HG03108 (cell line): ENCODE data around the gene SNRNP200.

Source experiments
- ATAC-seq: cut with Tn5 transposase; IDR thresholded peaks from one replicate; pipeline ENCODE4 v1.9.1; 2021; ENCODE audit warnings: moderate library complexity; ENCODE audit not compliant: unreplicated experiment

SNRNP200 gene

GRCh38 chr2:96305091-96305978 lies at the start of gene SNRNP200:
Gene SNRNP200, minus strand, starts transcription at chr2:96305546. Its CDS starts 109 bp downstream, at chr2:96305437.
- ATAC-seq, result peak; percentile 89

GRCh38 chr2:96354492-96354891 lies 49.1 kb upstream of the SNRNP200 start:
- ATAC-seq, result no peak

- no peak for ATAC-seq
Observed at GRCh38 chr2:96353606-96354101, 48.3 kb upstream of the SNRNP200 start.

DNA sequence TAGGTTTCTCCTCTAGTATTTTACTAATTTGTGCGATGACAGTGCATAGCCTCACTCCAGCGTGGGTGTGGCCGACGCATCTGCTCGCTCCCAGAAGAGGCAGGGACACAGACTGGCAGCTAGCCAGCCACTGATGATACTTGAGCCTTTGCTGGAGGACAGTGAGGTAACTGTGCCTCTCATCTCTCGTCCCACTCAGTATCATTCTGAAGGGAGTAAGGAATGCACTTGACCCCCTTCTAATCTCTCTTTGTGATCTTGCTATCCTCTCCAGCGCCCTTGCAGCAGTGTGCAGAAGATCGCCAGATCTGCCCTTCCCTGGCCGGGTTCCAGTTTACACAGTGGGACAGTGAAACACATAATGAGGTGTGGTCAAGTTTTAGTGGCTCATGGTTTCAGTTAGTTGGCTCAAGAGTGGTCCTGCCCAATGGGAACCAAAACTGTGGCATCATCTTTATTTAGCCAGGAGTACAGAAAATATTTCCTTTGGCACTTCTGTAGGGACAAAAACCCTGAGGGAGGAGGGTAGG lies 47.8 kb upstream of the SNRNP200 start:
- no peak for ATAC-seq

- no peak for ATAC-seq
Observed at GRCh38 chr2:96347395-96347794, 42.0 kb upstream of the SNRNP200 start.

- ATAC-seq, result no peak
Observed at GRCh38 chr2:96345868-96346462, 40.6 kb upstream of the SNRNP200 start.

DNA sequence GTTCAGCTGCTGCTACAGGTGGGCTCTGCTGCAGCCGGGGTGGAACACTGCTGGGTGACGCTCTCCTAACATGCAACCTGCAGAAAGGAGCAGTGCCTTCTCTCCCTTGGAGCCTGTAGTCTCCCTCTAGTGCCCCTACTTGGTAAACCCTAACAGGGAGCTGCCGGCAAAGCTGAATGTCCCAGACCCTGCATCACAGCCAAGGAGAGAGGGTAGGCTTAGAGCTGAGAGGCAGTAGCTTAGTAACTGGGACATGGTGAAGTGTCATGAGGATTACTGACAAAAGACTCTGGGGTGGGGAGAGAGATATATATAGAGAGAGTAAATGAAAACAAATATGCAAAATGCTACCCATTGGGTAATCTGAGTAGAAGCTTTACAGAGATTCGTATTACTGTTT lies 40.1 kb upstream of the SNRNP200 start:
- ATAC-seq, result no peak

- ATAC-seq, result peak; percentile 82
Observed at GRCh38 chr2:96344011-96344410, 38.7 kb upstream of the SNRNP200 start.

- ATAC-seq, result peak; percentile 32
Observed at GRCh38 chr2:96342085-96342484, 36.7 kb upstream of the SNRNP200 start.

- no peak for ATAC-seq
Observed at GRCh38 chr2:96341641-96342040, 36.3 kb upstream of the SNRNP200 start.

DNA sequence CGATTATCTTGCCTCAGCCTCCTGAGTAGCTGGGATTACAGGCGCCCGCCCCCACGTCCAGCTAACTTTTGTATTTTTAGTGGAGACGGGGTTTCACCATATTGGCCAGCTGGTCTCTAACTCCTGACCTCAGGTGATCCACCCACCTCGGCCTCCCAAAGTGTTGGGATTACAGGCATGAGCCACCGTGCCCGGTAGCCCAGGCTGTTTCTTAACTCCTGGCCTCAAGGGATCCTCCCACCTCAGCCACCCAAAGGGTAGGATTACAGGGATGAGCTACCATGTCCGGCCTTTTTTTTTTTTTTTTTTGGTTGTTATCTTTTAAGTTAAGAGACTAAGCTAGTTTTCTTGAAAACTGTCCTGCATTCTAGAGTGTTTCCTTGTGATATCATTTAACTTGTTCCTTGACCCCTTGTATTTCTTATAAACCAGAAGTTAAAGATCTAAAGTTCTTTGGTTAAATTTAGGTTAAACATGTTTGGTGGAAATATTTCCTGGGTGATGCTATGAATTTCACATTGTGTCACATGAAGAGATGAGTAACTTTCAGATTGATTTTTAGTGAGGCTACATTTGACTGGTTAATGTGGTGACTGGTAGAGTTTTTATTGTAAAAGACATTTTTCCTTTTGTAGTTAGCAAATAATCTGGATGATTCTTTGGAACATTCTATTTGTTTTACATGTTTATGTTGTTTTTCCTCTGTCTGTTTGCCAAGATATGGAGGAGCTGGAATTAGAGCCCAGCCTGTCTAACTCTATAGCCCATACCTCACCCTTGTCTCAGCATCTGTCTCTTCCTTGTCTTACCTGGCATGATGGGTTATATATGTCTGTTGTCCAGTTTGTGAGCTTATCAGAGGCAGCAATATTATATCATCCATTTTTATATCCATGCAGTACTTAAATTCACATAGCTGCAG lies 35.4 kb upstream of the SNRNP200 start:
- ATAC-seq, result no peak

DNA sequence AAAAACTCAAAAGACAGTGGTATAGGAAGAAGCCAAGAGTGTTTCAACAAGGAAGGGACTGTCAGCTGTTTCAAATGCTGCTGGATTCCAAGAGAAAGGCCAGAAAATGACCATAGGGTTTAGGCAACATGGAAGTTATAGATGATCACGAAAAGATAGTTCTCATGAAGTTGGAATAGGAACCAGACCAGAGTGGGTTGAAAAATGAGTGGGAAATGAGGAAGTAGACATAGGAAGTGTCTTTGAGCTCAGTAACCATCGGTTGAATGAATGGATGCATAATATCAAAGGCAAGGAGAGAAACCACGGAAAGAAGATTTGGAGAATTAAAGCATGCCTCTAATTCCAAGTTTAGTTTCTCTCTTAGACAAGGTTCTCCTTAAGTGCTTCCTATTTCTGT lies 31.5 kb upstream of the SNRNP200 start:
- ATAC-seq, result no peak

- no peak for ATAC-seq
Observed at GRCh38 chr2:96336104-96336775, 30.9 kb upstream of the SNRNP200 start.

DNA sequence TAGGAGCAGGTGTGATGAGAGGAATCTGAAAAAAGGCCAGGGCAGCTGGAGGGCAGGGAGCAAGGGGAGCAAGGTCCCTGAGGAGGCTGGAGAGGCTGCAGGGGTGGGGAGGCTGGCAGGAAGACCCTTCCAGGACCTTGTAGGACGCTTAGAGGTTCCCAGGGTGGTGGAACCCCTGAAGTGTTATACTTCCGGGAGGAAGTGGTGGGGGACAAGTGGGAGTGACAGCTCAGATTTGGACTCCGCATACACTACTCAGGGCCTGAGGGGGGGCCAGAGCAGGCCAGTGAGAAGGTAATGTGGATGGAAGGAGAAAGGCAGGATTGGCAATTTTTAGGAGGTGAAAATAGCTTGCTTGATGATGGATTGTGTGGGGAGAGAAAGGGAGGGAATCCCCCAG lies 28.4 kb upstream of the SNRNP200 start:
- no peak for ATAC-seq

DNA sequence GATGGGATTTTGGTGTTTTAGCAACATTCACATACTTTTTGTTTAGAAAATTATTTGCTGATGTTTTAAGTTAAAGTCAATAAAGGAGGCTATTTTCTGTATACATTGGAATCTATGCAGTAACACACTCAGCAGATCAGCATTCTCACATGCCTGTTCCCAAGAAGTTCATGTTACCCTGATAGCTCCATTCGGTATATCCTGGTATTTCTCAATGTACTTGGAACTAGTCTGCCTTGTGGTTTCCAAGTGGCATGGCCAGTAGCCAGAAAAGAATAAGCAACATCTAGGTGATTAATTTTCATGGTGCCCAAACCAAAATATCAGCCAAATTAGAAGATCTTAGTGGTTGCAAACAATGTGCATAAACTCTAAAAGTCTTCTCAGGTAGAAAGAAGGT lies 25.1 kb upstream of the SNRNP200 start:
- no peak for ATAC-seq

GRCh38 chr2:96329874-96330273 lies 24.5 kb upstream of the SNRNP200 start:
- ATAC-seq, result no peak

DNA sequence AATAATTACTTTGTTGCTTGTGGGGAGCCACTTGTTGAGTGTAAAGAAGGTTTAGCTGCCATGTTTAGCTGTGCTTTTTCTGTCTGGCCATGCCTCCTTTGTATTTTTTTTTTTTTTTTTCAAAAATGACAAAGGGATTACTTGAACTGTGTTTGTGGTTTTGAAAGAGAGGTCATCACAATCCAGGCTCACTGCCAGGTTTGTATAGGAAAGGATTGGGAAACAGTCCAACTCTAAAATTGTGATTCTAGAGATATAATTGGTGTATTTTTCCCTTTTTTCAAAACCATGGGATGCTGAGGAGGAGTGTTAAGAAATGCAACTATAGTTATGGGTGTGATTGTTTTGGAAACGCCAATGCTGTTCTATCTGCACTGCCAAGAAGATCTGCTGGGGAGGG lies 24.1 kb upstream of the SNRNP200 start:
- ATAC-seq, result no peak

GRCh38 chr2:96326990-96327820 lies 21.9 kb upstream of the SNRNP200 start:
- no peak for ATAC-seq

GRCh38 chr2:96326564-96326963 lies 21.2 kb upstream of the SNRNP200 start:
- ATAC-seq, result no peak

DNA sequence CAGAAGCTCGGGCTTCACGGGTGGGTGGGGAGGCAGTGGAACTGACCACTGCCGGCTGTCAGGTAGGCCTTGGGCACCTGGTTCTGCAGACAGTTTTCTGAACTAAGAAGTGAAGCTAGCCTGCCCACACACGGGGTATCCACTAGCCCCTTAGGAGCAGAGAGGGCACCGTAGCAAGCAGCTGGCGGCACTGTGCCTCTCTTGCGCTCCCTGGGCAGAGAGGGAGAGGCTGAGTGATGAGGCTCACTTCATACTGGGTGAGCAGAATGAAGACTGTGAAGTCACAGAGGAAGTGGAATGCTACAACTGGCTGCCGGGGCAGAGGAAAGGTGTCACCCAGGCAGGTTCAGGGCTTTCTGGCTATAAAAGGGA lies 20.5 kb upstream of the SNRNP200 start:
- no peak for ATAC-seq
